SK-N-SH (cell line): Measurements from ENCODE around the gene SPP2.
A peak's percentile ranks its signal among the peaks of the same experiment; 100 is the strongest.

Experiments
- CTCF ChIP-seq: fragments of 200-600 bp; sonication (generic); IDR thresholded peaks from 2 replicates; pipeline ENCODE4 v1.6.1; 2017; ENCODE audit warnings: antibody characterized with exemption, mild to moderate bottlenecking, moderate library complexity
- SIN3A ChIP-seq: IDR thresholded peaks from 2 replicates; pipeline ENCODE4 v1.6.1; 2012; ENCODE audit warnings: low read depth, mild to moderate bottlenecking, low read length, moderate library complexity, borderline replicate concordance

GRCh38 chr2:234111523-234111922, 61.0 kb downstream of the SPP2 start:
- peak; percentile 20; the same call in 1 of the 2 replicates for TF ChIP-seq SIN3A
- TF ChIP-seq CTCF = no peak
